Retina (tissue), 1 donor: ENCODE measurements around the gene FOXL3.
"Not testable (repeated sequence)": the region's sequence is repeated elsewhere in the genome, so short reads cannot be mapped to it uniquely, and the experiment has no call there.

Source experiments
- DNase-seq: peaks from one replicate; pipeline ENCODE4 v3.0.0-alpha.2; 2016

FOXL3 gene

GRCh38 chr7:292226-292625 is 2.3 kb downstream of the FOXL3 start:
- DNase-seq, result no peak

- no peak for DNase-seq
Observed at GRCh38 chr7:292826-293225, 2.9 kb downstream of the FOXL3 start.

- DNase-seq, result no peak
Observed at GRCh38 chr7:293681-294439, 3.9 kb downstream of the FOXL3 start.

GRCh38 chr7:294440-295154 is 4.6 kb downstream of the FOXL3 start:
- DNase-seq, result no peak

GRCh38 chr7:295155-296154 is 5.5 kb downstream of the FOXL3 start:
- DNase-seq, result no peak

GRCh38 chr7:296373-296945 is 6.5 kb downstream of the FOXL3 start:
- no peak for DNase-seq

GRCh38 chr7:297141-297540 is 7.2 kb downstream of the FOXL3 start:
- not testable (repeated sequence) for DNase-seq

GRCh38 chr7:297611-298374 is 7.8 kb downstream of the FOXL3 start:
- DNase-seq, result no peak

- DNase-seq, result no peak
Observed at GRCh38 chr7:298375-298702, 8.4 kb downstream of the FOXL3 start.

GRCh38 chr7:298743-299142 is 8.8 kb downstream of the FOXL3 start:
- DNase-seq, result no peak

GRCh38 chr7:299169-299568 is 9.2 kb downstream of the FOXL3 start:
- DNase-seq, result no peak

GRCh38 chr7:299628-300027 is 9.7 kb downstream of the FOXL3 start:
- no peak for DNase-seq

- no peak for DNase-seq
Observed at GRCh38 chr7:300048-300447, 10.1 kb downstream of the FOXL3 start.

- DNase-seq, result no peak
Observed at GRCh38 chr7:300546-301290, 10.7 kb downstream of the FOXL3 start.

- no peak for DNase-seq
Observed at GRCh38 chr7:301291-302053, 11.5 kb downstream of the FOXL3 start.

GRCh38 chr7:302054-302992 is 12.4 kb downstream of the FOXL3 start:
- DNase-seq, result no peak

GRCh38 chr7:303425-303824 is 13.5 kb downstream of the FOXL3 start:
- no peak for DNase-seq

GRCh38 chr7:303884-304573 is 14.1 kb downstream of the FOXL3 start:
- no peak for DNase-seq
